ENCODE results near the gene PPP1CA.

- TF ChIP-seq EZH2phosphoT487 (IDR thresholded peaks at IDR 0.05; ENCODE audit: borderline replicate concordance, low read length) (no peak), CTCF (conservative IDR thresholded peaks at IDR 0.05; ENCODE audit: low read depth, low read length) (no peak)
Measured at GRCh38 chr11:67415501-67416304, 14.0 kb upstream of the PPP1CA start, which contains the start of gene CARNS1.
